GM21390 (cell line): ENCODE data around the gene C1R.
A peak's percentile ranks its signal among the peaks of the same experiment; 100 is the strongest.
"Not testable (repeated sequence)": the region's sequence is repeated elsewhere in the genome, so short reads cannot be mapped to it uniquely, and the experiment has no call there.

Experiments used
- ATAC-seq: cut with Tn5 transposase; IDR thresholded peaks from one replicate; pipeline ENCODE4 v1.9.1; 2021; ENCODE audit not compliant: unreplicated experiment

The C1R gene

DNA sequence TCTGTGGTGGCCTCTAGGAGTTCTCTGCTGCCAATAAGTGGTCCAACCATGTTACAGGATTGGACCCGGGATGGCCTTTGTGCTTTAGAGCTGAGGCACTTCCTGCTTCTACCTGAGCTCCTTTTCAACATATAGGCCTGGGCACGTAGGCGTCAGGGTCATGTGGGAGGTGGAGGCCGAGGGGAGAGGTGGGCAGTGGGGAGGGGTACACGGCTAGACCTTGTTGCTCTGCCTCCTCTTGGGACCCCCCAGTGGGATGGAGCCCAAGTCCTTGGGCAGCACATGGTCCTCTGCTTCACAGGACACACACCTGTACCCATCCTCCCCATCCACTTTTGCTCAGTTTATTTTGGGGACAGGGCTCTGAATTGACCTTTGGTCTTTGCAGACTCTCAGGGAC is 29.1 kb upstream of the C1R start:
- ATAC-seq, result no peak

DNA sequence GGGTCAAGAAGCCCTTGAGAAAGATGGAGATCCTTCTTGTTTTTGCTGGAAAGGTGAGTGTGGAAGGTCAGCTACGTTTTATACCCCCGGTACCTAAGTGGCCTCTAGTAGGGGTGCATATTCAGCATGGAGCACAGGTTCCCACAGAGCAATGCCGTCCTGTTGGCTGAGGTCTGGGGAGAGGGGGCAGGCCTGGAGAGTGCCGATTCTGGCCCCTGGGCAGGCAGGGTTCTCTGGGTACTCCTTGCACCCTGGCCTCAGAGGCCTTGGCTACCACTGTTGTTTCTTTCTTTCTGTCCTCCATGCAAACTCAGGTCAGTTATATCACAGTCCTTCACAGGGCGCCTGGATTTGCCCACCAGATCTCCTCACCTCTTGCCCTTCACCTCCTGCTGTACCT is 27.9 kb upstream of the C1R start:
- no peak for ATAC-seq

DNA sequence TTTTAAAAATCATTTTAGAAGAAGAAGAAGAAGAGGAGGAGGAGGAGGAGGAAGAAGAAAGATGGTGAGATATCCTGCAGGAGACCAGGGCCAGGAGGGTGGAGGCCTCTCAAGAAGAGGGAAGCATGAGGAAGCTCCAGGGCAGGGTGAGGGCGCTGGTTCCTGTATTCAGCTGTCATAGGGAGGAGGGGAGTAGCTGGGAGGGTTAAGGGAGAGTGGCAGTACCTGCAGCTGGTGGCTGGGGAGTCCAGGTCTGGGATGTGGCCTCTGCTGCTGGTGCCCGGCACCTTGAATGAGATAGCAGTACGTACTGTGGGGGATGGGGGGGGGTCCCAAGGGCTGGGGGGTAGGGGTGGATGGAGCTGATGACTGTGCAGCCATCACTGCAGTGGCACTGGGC is 26.6 kb upstream of the C1R start:
- ATAC-seq, result no peak

DNA sequence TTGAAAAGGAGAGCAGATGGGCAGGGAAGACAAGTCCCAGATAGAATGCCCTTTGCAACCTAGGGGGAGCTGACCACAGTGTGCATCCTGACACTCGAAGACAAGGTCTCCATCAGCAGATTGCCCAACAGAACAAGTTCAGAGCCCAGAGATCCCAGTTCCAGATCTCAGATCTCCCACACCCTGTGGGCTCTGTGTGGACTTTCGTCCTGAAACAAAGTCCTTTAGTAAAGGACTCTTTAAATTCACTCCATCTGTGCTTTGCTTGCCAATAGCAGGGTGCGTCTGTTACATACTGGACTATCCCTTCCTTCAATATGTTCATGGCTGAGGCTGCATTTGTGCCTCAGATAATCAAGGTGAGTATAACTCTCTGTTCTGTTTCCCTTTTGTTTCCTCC is 25.4 kb upstream of the C1R start:
- no peak for ATAC-seq

DNA sequence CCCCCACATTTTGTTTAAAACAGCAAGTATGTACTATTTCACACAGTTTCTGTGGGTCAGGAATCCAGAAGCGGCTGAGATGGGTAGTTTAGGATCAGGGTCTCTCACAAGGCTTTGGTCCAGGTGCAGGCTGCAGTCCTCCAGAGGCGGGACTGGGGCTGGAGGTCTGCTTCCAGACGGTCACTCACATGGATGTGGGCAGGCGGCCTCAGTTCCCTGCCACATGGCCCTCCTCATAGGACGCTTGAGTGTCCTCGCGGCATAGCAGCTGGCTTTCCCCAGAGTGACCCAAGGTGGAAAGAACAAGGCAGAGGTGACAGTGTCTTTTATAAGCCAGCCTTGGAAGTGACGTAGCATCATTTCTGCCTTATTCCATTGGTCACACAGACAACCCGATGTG is 24.7 kb upstream of the C1R start:
- ATAC-seq, result no peak

DNA sequence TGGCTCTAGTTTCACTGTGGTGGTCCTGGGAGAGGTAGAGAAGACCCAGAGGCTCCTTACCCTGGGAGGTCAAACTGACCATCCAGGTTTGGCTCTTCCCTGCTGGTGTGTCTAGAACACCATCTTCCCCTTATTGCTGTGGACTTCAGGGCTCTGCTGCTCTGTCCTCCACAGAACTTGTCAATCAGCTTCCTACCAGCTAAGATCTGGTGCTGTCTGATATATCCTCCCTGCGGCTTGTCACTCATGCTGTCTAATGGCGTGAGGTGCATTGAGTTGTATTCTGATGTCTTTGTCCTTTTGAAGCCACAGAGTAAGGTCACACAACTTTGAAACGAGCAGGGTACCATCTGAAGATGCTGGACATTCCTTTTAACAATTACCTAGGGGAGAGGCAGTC is 24.0 kb upstream of the C1R start:
- ATAC-seq, result no peak

DNA sequence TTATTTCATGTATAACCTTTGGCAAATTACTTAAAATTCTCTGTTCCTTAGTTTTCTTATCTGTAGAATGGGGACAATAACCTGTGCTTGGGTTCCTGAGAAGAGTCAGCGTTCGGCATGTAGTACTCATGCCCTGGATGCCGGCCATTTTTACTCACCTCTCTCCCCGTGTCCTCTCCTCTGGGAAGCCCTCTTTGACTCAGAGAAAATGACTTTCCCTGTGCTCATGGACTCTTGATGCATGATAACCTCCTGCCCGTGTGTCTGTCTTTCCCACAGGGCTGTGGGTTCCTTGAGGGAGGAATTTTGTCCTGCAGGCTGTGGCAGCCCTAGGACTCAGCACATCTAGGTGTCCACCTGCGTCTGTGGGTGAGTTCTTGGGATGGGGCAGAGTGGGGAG is 22.6 kb upstream of the C1R start:
- no peak for ATAC-seq

DNA sequence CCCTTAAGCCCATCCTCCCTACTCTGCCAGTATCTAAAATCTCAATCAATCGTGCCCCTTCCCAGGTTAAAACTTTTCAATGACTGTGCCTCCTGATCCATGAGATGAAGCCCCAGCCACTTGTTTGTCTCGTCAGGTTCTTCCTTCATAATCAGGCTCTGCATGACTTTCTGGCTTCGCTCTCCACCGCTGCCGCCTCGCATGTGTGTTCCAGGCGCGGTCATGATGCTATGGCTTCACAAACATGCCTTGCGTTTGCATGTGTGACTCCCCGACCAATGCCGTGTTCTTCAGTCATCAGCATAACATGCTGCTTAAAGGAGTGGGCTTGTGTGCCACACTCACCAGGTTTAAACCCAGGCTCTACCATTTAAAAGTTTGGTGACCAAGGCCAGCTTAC is 21.8 kb upstream of the C1R start:
- no peak for ATAC-seq

DNA sequence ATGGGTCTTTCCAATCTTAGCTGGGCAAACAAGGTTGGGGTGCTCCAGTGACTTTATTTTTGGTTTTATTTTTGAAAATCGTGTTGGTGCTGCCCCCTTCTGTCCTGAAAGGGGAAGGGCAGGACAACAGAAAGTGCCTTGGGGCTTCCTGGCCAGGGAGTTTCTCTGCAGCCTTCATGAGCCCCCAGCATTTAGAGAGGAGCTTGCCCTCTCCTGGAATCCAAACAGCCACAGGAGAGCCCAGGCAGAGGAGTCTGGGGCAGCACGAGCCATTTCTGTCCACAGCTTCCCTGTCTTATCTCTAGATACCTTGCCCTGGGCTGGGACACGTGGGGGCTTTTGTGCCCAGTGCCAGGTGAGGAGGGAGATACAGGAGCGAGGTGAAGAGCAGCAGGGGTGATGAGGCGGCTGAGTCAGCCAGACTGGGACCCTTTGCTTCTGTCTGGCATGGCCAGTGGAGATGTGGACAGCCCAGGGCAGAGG is 21.2 kb upstream of the C1R start:
- no peak for ATAC-seq

DNA sequence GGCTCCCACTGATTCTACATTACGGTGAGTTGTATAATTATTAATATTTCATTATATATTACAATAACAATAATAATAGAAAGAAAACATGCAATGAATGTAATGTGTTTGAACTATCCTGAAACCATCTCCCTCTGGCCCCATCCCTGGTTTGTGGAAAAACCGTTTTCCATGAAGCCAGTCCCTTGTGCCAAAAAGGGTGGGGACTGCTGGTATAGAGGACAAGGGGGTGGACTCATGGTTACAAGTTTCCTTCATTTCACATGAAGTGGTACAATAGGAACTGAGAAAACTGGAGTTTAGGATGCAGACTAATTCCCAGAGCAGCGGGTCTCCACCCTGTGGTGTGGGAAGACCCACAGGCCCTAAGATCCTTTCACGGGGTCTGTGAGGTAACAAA is 19.8 kb upstream of the C1R start:
- ATAC-seq, result no peak

DNA sequence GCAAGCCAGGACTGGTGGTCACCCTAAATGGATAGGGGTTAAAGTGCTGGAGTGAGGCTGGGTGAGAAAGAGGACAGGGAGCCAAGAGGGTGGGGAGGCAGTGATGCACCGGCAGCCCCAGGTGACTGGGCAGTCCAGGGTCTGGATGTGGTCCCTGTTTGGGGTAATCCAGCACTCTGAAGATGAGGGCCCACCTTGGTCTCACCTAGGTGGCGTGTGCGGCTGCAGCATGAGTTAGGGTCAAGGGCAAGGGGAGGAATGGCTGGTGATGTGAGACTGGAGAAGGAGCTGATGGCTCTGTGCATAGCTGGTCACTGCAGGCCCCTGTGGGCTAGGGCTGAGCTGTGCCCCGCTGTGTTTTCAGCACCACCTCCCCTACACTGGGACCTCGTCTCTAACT is 18.4 kb upstream of the C1R start:
- ATAC-seq, result no peak

DNA sequence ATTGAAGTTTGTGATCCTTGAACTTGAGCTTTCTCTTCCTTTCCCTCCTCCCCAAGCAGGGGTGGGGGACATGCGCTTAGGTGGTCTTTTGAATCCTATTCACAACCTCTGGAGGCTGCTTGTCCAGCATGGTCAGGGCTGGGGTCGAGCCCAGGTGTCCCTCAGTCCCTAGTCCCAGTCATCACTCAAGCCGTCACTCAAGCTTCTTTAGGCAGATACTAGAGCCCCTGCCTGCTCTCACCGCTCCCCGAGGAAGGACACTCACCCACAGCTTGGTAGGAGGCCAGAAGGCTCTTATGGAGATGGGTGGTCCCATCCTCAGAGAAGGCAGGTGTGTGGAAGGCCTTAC is 17.3 kb upstream of the C1R start:
- ATAC-seq, result no peak

DNA sequence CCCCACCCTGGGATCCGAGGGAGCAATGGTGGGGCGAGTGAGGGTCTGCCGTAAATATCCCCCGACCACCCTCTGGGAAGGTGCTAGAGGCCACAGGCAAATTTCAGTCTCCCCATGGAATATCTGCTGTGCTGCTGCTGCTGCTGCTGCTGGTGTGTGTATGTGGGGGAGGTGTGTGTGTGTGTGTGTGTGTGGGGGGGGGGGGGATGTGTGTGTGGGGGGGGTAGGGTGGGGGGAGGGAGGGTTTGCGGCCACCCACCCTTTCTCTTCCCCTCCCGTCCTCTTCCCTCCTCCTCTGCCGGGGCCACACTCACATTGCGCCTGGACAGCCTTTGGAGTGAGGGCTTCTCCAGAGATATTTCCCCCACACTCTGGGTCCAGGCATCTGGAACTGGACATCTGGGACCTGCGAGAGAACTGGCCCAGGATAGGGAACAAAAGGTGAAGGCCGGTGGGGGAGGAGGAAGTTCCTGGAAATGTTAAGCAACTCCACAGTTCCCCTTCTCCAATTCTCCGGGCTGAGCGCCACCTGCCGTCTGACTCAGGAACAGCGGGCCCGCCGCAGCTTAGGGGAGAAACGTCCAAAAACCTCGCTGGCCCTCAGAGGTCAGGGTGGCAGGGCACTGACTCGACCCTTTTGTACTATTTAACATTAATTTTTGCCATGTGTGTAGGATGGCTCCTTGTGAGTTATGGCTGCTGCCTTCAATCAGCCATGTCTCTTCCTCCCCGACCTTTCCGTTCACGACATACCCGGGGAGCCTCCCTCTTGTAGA is 16.7 kb upstream of the C1R start, which contains the start of gene C1RL:
C1RL (minus strand) TSS at position 419 of the 776 bp plus-strand sequence; CDS start at position 385, 34 bp downstream.
- ATAC-seq, result peak; percentile 34

DNA sequence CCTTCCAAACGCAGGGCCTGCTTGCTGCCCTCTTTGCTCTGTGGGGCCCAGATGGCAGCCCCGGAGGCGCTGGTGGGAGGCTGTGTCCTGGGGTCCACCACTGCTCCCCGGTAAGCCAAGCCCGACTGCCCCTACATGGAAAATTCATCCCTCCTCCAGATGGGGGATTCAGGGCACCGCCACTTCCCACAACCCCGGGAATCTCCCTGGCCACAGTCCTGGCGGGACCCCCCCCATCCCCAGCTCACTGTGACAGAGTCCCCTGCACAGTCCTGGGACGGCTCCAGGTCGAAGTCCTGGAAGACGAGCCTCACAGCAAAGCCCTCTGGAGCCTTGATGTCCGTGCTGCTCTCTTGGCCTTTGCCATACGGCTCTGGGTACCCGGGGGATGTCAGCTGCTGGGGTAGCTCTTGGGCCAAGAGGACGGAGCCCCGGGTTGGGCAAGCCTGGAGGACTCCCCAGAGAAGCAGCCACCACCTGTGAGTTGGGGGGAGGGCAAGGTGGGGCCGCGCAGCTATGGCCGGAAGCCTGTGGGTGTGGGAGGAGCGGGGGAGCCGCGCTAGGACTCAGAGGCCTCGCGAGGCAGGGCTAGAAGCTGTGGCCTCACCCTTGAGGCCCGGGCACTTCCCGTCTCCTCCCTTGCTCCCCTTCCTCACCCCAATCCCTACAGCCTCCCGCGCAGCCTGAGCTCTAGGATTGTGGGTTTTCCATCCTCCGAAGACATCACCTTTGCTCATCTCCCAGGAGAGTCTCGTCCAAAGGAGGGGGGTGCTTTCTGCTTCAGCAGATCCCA is 16.0 kb upstream of the C1R start:
- ATAC-seq, result peak; percentile 92

DNA sequence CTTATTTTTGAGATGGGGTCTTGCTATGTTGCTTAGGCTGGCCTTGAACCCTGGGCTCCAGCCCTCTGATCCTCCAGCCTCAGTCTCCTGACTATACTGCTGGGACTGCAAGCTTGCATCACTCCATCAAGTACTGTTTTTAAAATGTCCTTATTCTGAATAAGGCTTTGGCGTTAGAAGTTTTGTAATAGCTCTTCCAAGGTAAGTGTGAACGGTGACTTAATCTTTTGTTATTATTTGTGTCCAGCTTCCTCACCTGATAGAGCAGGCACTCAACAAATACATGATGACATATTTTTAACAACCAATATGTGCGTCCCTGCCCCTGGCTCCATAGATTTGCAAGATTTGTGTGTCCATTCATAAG is 15.4 kb upstream of the C1R start:
- no peak for ATAC-seq

DNA sequence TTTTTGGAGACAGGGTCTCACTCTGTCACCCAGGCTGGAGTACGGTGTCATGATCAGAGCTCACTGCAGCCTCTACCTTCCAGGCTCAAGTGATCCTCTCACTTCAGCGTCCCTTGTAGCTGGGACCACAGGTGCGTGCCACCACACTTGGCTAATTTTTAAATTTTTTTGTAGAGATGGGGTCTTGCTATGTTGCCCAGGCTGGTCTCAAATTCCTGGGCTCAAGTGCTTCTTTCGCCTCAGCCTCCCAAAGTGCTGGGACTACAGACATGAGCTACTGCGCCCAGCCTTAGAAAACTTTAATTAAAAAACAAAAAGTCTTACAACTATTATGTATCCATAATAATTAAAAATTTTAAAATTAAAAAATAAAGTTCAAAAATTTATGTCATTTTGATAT is 14.9 kb upstream of the C1R start:
- not testable (repeated sequence) for ATAC-seq

DNA sequence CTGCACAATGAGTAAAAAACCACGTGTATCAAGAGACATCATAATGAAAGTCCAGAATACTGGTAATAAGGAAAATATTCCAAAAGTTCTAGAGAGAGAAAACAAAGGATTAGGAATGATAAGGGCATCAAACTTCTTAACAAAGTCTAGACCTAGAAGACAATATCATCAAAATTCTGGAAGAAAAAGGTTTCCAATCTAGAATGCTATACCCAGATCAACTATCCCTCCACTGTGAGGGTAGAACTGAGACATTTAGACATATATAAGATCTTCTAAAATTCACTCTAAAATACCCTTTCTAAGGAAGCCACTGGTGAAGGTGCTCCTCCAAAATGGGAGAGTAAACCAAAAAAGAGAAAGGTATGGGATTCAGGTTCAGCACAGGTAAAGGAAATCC is 13.8 kb upstream of the C1R start:
- no peak for ATAC-seq

DNA sequence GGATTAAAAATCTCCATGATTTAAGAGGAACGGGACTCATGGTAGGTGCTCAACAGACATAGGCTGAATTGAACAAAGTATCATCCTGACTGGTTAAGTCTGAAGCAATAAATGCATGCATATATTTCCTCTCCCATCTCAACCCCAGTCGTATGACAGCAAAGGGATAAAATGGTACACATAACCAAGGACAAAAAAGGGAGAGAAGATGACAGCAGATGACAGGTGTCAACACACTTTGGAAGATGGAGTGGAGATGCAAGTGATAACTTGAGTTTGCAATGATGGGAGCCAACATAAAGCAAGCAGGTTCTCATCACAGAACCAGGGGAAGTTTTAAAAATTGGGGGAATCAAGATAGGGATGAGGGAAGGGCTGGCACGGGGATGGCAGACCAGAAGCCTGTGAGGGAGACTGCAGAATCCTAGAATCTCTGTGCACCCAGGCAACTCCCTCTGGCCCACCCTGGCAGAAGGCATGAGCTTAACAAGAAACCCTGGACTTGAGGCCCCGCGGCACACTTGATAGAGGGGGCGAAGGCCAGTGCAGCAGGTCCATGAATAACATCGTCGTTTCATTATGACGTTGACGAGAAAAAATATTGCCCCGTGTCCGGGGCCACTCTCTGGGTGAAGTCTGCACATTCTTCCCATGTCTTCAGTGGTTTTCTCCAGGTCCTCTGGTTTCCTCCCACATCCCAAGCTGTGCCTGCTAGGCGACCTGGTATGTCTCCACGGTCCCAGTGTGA is 11.8 kb upstream of the C1R start:
- ATAC-seq, result no peak

DNA sequence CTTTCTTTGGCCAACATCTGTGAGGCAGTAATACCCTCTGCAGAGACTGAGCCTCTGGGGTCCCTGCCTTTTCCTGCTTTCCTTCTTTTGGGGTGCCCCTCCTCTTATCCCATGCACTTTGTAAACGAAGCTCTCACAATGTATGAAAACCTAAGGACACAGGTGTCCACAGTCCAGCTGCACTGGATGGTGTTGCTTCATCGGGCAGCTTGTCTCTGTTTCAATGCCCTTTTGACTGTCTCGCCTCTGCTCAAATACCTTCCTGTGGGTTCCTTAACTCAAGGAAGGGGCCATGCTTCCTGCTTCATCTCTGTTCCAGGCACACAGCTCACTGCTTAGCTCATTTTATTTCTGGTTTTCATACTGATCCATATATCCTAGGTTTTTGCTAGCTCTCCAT is 10.3 kb upstream of the C1R start:
- no peak for ATAC-seq

DNA sequence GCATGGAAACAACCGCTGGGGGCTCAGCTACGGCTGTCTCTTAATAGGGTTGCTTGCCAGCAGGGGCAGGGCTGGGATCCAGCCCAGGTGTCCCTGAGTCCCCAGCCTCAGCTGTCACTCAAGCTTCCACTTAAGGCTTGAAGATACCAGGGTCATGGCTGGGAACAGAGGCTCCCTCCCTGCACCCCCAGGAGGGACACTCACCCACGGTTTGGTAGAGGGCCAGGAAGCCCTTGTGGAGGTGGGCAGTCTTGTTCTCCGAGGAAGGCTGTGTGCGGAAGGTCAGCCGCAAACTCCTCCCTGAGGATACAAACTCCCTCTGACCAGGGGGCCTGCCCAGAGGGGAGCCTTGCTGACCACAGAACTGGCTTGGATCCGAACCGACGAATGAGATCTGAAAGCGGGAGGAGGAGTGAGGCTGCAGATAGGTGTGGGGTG is 9.5 kb upstream of the C1R start:
- ATAC-seq, result no peak

DNA sequence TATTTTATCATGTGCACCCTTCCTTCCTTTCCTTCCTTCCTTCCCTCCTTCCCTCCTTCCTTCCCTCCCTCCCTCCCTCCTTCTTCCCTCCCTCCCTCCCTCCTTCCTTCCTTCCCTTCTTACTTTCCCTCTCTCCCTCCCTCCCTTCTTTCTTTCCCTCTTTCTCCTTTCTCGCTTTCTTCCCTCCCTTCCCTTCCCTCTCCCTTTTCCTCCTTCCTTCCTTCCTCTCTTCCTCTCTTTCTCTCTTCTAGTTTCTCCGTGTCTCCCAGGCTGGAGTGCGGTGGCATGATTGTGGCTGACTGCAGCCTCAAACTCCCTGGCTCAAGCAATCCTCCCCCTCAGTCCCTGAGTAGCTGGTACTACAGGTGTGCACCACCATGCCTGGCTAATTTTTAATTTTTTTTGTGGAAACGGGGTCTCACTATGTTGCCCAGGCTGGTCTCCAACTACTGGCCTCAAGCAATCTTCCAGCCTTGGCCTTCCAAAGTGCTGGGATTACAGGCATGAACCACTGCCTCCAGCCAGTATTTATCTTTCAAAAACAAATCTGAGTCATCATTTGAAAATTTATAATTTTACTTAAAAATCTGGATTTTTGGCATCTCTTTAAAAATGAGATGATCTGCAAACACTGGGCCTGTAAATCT is 8.9 kb upstream of the C1R start:
- no peak for ATAC-seq
